ENCODE measurements around the gene MKNK1. TPM values are rescaled to one million over a fixed set of nuclear protein-coding genes. Genes with fewer than 3 reads are reported as not detected.
A peak's percentile ranks its signal among the peaks of the same experiment; 100 is the strongest.

MKNK1 gene
- total and polyA plus RNA-seq, 12 donors, result 22.4 to 50.6 (median 36.8) TPM

DNA sequence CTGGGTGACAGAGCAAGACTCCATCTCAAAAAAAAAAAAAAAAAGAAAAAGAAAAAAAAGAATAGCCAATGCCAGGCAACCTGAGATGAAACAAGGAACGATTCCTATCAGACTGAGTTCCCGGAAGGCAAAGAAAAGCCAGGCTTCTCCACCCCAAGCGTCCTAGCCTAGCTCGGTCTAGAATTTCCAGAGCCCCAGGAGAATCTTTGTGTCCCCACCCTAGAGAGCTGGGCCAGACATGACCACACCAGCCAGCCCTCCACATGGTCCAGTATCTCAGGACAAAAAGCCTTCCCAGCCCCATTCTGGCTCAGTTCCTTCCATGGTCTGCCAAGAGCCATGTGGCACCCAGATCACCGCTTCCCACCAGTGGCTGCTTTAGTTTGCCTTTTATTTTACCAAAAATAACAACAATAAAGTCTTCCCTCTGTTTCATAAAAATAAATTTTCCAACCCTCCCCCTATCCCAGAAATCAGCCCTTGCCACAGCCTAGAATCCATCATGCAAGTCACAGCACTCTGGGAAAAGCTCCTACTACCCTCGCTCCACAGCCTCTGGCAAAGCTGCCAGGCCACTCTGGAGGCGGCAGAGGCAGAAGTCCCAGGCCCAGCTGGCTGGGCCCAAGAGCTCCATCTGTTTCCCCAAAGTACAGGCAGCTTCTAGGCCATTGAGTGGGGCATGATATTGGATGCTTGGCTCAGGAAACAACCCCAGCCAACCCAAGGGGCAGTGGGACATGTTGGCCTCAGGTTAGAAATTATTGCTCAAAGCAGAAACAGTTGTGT, 3.5 kb upstream of the MKNK1 start:
- TF ChIP-seq, protein P1, sequence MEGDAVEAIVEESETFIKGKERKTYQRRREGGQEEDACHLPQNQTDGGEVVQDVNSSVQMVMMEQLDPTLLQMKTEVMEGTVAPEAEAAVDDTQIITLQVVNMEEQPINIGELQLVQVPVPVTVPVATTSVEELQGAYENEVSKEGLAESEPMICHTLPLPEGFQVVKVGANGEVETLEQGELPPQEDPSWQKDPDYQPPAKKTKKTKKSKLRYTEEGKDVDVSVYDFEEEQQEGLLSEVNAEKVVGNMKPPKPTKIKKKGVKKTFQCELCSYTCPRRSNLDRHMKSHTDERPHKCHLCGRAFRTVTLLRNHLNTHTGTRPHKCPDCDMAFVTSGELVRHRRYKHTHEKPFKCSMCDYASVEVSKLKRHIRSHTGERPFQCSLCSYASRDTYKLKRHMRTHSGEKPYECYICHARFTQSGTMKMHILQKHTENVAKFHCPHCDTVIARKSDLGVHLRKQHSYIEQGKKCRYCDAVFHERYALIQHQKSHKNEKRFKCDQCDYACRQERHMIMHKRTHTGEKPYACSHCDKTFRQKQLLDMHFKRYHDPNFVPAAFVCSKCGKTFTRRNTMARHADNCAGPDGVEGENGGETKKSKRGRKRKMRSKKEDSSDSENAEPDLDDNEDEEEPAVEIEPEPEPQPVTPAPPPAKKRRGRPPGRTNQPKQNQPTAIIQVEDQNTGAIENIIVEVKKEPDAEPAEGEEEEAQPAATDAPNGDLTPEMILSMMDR (IDR thresholded peaks at IDR 0.05), result no peak
- Histone ChIP-seq H3K27me3 (no peaks in the 10 kb centered on the region), H3K9me3 (no peaks in the 10 kb centered on the region), H3K36me3 (peaks cover 0 to 49% (median 30%) of the 10 kb centered on the region in 9 donors), H3K4me3 (no peak overlapping the region), H3K4me1 (peaks cover 13 to 67% (median 57%) of the 10 kb centered on the region in 9 donors), H3K27ac (peak overlapping the region in 9 of 10 donors; percentile 0 to 80 (median 49))
- DNase-seq, result peak; percentile 44 to 47
- ATAC-seq, result peak in 5 of 8 donors; percentile 7 to 28 (median 15)
- intact Hi-C loops (cut with DNase I), result no loop called here
- 56 to 72% methylated on average over 7 of the region's 7 CpGs for WGBS, 2 donors

DNA sequence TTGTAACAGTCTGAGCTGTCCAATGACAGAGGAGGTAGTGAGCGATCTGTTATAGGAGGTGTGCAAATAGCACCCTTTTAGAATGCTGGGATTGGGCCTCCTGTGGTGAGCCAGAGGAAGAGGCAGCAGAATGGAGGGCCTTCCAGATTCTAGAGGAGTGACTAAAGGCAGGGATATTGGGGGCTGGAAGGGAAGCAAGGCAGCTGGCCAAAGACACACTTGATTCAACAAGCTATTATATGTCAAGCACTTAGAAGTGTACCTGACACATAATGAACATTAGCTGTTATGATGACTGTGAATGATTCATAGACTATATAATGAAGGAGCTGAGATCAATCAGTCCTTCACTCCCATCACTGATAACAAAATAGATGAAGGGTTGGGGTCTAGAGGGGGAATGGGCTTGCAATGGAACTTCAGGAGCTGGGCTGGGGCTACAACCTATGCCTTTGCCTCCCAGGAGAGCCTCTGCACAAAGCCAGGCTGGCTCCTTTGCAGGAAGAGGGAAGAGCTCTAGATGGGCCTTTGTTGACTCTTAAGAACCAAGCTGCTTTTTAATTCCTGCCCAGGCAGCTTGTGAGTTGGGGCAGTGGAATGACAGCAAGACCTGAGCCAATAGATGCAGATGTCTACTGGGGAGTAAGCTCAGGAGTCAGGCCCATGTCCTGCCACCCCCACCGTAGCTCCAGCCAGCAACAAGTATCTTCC, 2.3 kb upstream of the MKNK1 start:
- TF ChIP-seq, protein P1 (IDR thresholded peaks at IDR 0.05), result no peak
- Histone ChIP-seq H3K4me3 (no peak overlapping the region), H3K27ac (peak overlapping the region in 6 of 10 donors; percentile 1 to 80 (median 32)), H3K9me3 (no peaks in the 10 kb centered on the region), H3K4me1 (peaks cover 7 to 66% (median 56%) of the 10 kb centered on the region in 9 donors), H3K27me3 (no peaks in the 10 kb centered on the region), H3K36me3 (peaks cover 0 to 37% (median 24%) of the 10 kb centered on the region in 9 donors)
- WGBS, 2 donors, result 94 to 98% methylated on average over 2 of the region's 2 CpGs
- no peak for ATAC-seq
- intact Hi-C loops (cut with DNase I), result no loop called here
- DNase-seq, result no peak

DNA sequence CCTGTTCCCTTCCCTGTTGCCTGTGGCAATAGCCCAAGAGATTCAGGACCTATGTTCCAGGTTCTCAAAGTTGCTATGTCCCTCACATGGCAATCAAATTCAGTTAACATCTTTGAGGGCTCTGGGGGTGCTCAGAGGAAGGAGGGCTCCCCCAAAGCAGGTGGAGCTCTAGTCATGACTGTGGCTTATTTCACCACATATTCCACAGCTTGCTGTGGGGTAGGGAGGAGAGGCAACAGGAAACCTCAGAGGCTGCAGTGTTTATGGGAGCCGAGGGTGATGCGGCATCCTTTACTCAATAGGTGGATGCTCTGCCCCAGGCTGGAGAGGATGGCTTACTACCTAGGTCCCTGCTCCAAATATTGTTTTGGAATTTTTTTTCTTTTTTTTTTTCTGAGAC, 1.2 kb upstream of the MKNK1 start:
- Histone ChIP-seq H3K4me3 (peak overlapping the region in 1 of 10 donors; percentile 79), H3K27ac (peak overlapping the region in 3 of 10 donors; percentile 78 to 94 (median 88)), H3K9me3 (no peaks in the 10 kb centered on the region), H3K27me3 (no peaks in the 10 kb centered on the region), H3K4me1 (peaks cover 7 to 69% (median 58%) of the 10 kb centered on the region in 9 donors), H3K36me3 (peaks cover 0 to 26% (median 22%) of the 10 kb centered on the region in 9 donors)
- no peak for DNase-seq
- intact Hi-C loops (cut with DNase I), result no loop called here
- no peak for ATAC-seq
- 78 to 87% methylated on average over 2 of the region's 2 CpGs for WGBS, 2 donors
- TF ChIP-seq, protein P1 (IDR thresholded peaks at IDR 0.05), result no peak

DNA sequence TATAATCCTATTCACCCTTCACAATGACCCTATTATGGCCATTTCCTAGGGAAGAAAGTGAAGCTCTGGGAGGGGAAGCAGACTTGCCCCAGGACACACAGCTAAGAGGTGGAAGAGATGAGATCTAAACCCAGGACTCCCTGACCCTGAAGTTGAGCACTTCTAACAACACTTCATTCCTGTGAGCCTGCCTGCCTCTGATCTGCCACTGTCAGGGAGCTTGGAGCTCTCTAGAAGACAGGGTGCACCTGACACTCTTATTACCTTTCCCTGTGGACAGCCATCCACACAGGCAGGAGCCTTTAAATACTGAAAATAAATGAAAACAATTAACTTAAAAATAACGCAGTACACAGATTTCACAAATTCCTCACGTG, 599 bp downstream of the MKNK1 start:
- Histone ChIP-seq H3K36me3 (peaks cover 0 to 8% (median 4%) of the 10 kb centered on the region in 9 donors), H3K27me3 (no peaks in the 10 kb centered on the region), H3K4me3 (peak overlapping the region; percentile 79 to 97 (median 84)), H3K4me1 (peaks cover 7 to 86% (median 71%) of the 10 kb centered on the region in 9 donors), H3K27ac (peak overlapping the region in 9 of 10 donors; percentile 74 to 94 (median 82)), H3K9me3 (no peaks in the 10 kb centered on the region)
- DNase-seq (no peak), ATAC-seq (peak in 6 of 8 donors; percentile 6 to 27 (median 15))
- intact Hi-C loops (cut with DNase I), result no loop called here
- WGBS, 2 donors, result 0 to 2% methylated on average over 2 of the region's 2 CpGs
- TF ChIP-seq, protein P1 (IDR thresholded peaks at IDR 0.05), result no peak
